Type B pancreatic cell (in vitro differentiated cells): ENCODE measurements around the gene ZNF526. TPM values are rescaled to one million over a fixed set of nuclear protein-coding genes. Genes with fewer than 3 reads are reported as not detected.

Experiments used
- DNase-seq: peaks from one replicate; pipeline ENCODE4 v3.0.0; 2021; ENCODE audit warnings: mixed read lengths; ENCODE audit not compliant: unreplicated experiment; ENCODE audit errors: extremely low spot score
- H3K27ac Mint-ChIP-seq: 2 replicates; pipeline ENCODE4 v1.8.0; 2021; ENCODE audit warnings: mild to moderate bottlenecking, mixed read lengths
- H3K27me3 Mint-ChIP-seq: 2 replicates; pipeline ENCODE4 v1.8.0; 2021; ENCODE audit warnings: mixed read lengths
- H3K36me3 Mint-ChIP-seq: 2 replicates; pipeline ENCODE4 v1.8.0; 2021; ENCODE audit warnings: mixed read lengths
- H3K4me1 Mint-ChIP-seq: one replicate; pipeline ENCODE4 v1.8.0; 2021; ENCODE audit warnings: mixed read lengths; ENCODE audit not compliant: unreplicated experiment
- H3K4me3 Mint-ChIP-seq: 2 replicates; pipeline ENCODE4 v1.8.0; 2021; ENCODE audit warnings: mild to moderate bottlenecking, mixed read lengths
- H3K9me3 Mint-ChIP-seq: 2 replicates; pipeline ENCODE4 v1.8.0; 2021; ENCODE audit warnings: mixed read lengths
- long read RNA-seq: library from polyadenylated mRNA; unstranded; transcript quantifications from one replicate; pipeline ENCODE4 v2.0.0, GENCODE V29; 2020
- total RNA-seq: library from RNA; stranded (reverse); gene quantifications from 2 replicates; pipeline ENCODE4 v1.2.1, GENCODE V29; 2021; ENCODE audit warnings: low replicate concordance
- TF ChIP-seq, protein P1 (sequence below): fragments of 200-600 bp; sonication (generic); conservative IDR thresholded peaks from 2 replicates; pipeline ENCODE4 v1.5.0; 2021; ENCODE audit warnings: antibody characterized with exemption, mild to moderate bottlenecking

Gene ZNF526, protein sequence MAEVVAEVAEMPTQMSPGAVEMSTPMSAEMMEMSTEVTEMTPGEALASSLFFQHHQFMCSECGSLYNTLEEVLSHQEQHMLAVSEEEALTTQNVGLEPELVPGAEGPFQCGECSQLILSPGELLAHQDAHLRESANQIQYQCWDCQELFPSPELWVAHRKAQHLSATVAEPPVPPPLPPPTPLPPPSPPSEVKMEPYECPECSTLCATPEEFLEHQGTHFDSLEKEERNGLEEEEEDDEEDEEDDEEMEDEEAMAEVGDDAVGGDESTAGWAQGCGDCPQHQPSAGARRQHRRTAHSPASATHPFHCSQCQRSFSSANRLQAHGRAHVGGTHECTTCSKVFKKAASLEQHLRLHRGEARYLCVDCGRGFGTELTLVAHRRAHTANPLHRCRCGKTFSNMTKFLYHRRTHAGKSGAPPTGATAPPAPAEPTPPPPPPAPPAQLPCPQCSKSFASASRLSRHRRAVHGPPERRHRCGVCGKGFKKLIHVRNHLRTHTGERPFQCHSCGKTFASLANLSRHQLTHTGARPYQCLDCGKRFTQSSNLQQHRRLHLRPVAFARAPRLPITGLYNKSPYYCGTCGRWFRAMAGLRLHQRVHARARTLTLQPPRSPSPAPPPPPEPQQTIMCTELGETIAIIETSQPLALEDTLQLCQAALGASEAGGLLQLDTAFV
- total RNA-seq, result 18.2 and 19.3 TPM in 2 replicates
- long read RNA-seq, partial matches to known transcripts, result 0 of 1 reads
- long read RNA-seq, other reads (novel, unspliced or antisense), result 1 of 1 reads

- TF ChIP-seq, protein P1, sequence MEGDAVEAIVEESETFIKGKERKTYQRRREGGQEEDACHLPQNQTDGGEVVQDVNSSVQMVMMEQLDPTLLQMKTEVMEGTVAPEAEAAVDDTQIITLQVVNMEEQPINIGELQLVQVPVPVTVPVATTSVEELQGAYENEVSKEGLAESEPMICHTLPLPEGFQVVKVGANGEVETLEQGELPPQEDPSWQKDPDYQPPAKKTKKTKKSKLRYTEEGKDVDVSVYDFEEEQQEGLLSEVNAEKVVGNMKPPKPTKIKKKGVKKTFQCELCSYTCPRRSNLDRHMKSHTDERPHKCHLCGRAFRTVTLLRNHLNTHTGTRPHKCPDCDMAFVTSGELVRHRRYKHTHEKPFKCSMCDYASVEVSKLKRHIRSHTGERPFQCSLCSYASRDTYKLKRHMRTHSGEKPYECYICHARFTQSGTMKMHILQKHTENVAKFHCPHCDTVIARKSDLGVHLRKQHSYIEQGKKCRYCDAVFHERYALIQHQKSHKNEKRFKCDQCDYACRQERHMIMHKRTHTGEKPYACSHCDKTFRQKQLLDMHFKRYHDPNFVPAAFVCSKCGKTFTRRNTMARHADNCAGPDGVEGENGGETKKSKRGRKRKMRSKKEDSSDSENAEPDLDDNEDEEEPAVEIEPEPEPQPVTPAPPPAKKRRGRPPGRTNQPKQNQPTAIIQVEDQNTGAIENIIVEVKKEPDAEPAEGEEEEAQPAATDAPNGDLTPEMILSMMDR, result peak; percentile 22
- Mint-ChIP-seq H3K27ac (peak within 1 kb of the TSS; percentile 99), H3K4me1 (peaks cover 44% of the 10 kb centered on the region), H3K36me3 (peaks cover 8% of the 10 kb centered on the region), H3K27me3 (no peaks in the 10 kb centered on the region), H3K4me3 (peak within 1 kb of the TSS; percentile 100), H3K9me3 (no peaks in the 10 kb centered on the region)
- peak; percentile 99 for DNase-seq
These were observed at the start of gene ZNF526 for GRCh38 chr19:42219812-42220750. TSS of gene ZNF526 (plus strand) at chr19:42220312. CDS start at chr19:42224404, 4,092 bp downstream.

DNA sequence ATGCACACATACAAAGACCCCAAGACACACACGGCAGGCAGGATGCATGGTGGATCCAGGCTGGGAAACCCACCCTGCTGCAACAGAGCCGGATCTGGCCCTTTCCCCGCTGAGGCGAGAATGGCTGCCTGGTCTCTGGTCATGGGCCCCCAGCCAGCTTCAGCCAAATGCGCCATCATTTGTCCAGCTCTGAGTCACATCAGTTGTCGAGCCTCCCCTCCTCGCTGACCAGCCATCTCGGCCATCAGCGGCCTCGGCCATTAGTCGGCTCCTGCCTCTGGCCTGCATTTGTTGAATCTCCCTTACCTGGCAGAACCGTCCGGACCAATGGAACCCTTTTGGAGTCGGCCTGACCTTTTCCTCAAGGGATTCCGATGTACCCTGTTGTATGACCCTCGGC, 49.4 kb upstream of the ZNF526 start:
- Mint-ChIP-seq H3K27me3 (peaks cover 83% of the 10 kb centered on the region), H3K36me3 (no peaks in the 10 kb centered on the region)
- TF ChIP-seq, protein P1, result no peak

DNA sequence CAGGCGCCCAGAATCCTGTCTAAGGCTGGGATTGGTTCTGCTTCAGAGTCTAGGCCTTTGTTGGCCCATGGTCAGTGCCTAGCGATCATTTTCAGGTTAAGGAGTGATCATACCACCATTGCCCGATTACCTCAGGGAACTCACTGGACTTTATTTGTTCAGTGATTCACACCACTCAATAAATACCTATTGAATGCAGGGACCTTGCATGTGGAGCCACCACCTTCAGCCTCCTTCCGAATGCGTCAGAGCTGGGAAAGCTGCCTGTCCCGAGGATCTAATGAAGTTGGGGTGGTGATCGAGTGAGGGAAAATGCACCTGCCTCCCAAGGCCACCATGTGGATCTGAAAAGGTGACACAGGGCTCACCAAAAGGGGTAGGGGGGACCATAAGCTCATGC, 47.9 kb upstream of the ZNF526 start:
- DNase-seq, result no peak

More for the DNA sequence above, 49.4 kb upstream of the ZNF526 start:
- Mint-ChIP-seq H3K4me1 (peaks cover 16% of the 10 kb centered on the region), H3K9me3 (no peaks in the 10 kb centered on the region), H3K27ac (no peak overlapping the region), H3K4me3 (no peak overlapping the region)
- no peak for DNase-seq

DNA sequence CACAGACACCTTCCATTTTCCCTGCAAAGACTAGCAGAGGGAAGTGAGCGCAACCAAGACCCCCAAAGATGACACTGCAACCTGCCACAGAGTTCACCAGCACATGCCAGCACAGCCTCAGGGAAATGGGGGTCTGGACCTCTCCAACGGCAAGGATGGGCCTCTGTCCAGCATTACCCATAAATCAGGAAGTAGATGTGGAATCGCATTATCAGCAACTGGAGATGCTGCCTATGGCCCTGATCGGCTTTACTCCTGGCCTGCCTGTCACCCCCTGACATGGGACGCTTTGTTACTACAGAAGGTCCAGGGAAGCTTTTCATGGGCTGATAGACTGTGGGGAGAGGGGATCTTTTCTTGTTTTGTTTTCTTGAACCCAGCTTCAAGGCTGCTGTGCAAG, 46.4 kb upstream of the ZNF526 start:
- Mint-ChIP-seq H3K27ac (no peak overlapping the region), H3K27me3 (peaks cover 68% of the 10 kb centered on the region), H3K36me3 (no peaks in the 10 kb centered on the region)

More for the DNA sequence above, 47.9 kb upstream of the ZNF526 start:
- H3K4me1 Mint-ChIP-seq, result peaks cover 22% of the 10 kb centered on the region
- no peaks in the 10 kb centered on the region for H3K36me3 Mint-ChIP-seq
- H3K4me3 Mint-ChIP-seq, result no peak overlapping the region
- no peaks in the 10 kb centered on the region for H3K9me3 Mint-ChIP-seq
- no peak overlapping the region for H3K27ac Mint-ChIP-seq
- TF ChIP-seq, protein P1, result no peak
- peaks cover 80% of the 10 kb centered on the region for H3K27me3 Mint-ChIP-seq

More for the DNA sequence above, 46.4 kb upstream of the ZNF526 start:
- DNase-seq, result no peak
- peaks cover 22% of the 10 kb centered on the region for H3K4me1 Mint-ChIP-seq
- TF ChIP-seq, protein P1, result no peak
- no peaks in the 10 kb centered on the region for H3K9me3 Mint-ChIP-seq
- no peak overlapping the region for H3K4me3 Mint-ChIP-seq
